Fibroblast of lung (primary cell): ENCODE results near the gene KCNQ2.

Experiments used
- CTCF ChIP-seq, 2 donors: IDR thresholded peaks in 1 of 2; conservative IDR thresholded peaks in 1 of 2; 1 replicate in 1 of 2; 2 replicates in 1 of 2; pipeline ENCODE4 v1.5.1; 2011 to 2012; ENCODE audit warnings: low read length in 2 of 2, control low read depth in 1 of 2, inconsistent platforms in 1 of 2, low read depth in 1 of 2, mild to moderate bottlenecking in 1 of 2
- EZH2 ChIP-seq: IDR thresholded peaks from 2 replicates; pipeline ENCODE4 v1.5.1; 2012; ENCODE audit warnings: low read length, control low read depth, mild to moderate bottlenecking; ENCODE audit errors: missing control alignments

- TF ChIP-seq CTCF (conservative IDR thresholded peaks at IDR 0.05 in 1 of 2, IDR thresholded peaks at IDR 0.05 in 1 of 2; ENCODE audit: low read depth in 1 of 2, low read length in 2 of 2), result no peak
- no peak for TF ChIP-seq EZH2
These were observed 47.8 kb downstream of the KCNQ2 start for GRCh38 chr20:63424613-63425012.
